ENCODE data around the gene LIME1. TPM values are rescaled to one million over a fixed set of nuclear protein-coding genes. Genes with fewer than 3 reads are reported as not detected.

Gene LIME1
- total and polyA plus RNA-seq, 9 of the 15 experiments (the other 6 are each of a cell fraction or from before 2014, with no cell fraction given) = 0.11 to 17.1 (median 2.8) TPM; not detected in 2

DNA sequence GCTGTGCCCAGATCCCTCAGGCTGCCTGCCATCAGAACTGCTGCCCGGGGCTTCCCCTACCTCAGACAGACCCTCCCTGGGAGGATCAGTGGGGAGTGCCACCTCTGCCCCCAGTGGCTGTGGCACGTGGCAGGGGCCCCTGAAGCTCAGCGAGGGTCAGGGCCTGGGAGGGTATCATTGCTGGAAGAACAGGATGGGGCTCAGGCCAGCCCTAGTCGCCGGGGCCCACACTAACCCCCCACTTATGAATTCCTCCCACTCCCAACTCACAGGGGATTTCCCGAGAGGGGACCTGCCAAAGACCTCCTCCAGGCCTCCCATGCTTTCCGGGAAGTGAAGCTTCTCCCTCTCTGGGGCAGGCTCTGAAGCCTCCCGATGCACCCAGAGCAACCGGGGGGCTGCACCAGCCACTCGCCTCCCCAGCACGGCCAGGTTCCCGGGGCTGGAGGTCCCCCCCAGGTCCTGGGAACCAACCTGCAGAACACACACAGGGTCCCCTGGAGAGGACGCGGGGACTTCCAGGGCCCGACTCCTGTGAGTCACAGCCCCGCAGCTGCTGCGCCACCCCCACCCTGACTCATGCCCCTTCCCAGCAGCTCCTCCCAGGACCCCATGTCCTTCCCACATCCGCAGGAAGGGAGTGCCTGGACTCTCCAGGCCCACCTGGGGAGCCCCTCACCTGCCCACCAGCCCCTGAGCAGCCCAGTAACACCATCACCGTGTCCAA, 37.6 kb upstream of the LIME1 start (continued):
- TF ChIP-seq ZBTB7A (IDR thresholded peaks at IDR 0.05; ENCODE audit: borderline replicate concordance, control insufficient read depth, low read depth, low read length) = peak; percentile 80; the same call in 1 of the 2 replicates
- TF ChIP-seq, protein P1, sequence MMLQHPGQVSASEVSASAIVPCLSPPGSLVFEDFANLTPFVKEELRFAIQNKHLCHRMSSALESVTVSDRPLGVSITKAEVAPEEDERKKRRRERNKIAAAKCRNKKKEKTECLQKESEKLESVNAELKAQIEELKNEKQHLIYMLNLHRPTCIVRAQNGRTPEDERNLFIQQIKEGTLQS (IDR thresholded peaks at IDR 0.05) = peak; percentile 72
- TF ChIP-seq, protein P1 (CRISPR knock-in tag; conservative IDR thresholded peaks at IDR 0.05) = no peak
- TF ChIP-seq, protein P2, sequence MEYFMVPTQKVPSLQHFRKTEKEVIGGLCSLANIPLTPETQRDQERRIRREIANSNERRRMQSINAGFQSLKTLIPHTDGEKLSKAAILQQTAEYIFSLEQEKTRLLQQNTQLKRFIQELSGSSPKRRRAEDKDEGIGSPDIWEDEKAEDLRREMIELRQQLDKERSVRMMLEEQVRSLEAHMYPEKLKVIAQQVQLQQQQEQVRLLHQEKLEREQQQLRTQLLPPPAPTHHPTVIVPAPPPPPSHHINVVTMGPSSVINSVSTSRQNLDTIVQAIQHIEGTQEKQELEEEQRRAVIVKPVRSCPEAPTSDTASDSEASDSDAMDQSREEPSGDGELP (CRISPR knock-in tag; IDR thresholded peaks at IDR 0.05; ENCODE audit: borderline replicate concordance) = peak; percentile 57; the same call in 1 of the 2 replicates
- TF ChIP-seq ZBED1 (IDR thresholded peaks at IDR 0.05) = 0 out of 2 replicates have a peak, but pooled peaks have one; percentile 57
- TF ChIP-seq SMAD3 (CRISPR knock-in tag; conservative IDR thresholded peaks at IDR 0.05) = no peak
- 0 out of 2 replicates have a peak, but pooled peaks have one; percentile 19 for TF ChIP-seq SMARCA4 (IDR thresholded peaks at IDR 0.05)
- TF ChIP-seq MIER1 (IDR thresholded peaks at IDR 0.05; ENCODE audit: low read depth) = no peak
- no peak for TF ChIP-seq PHTF2 (CRISPR knock-in tag; IDR thresholded peaks at IDR 0.05)
- peak; percentile 55; the same call in 1 of the 2 replicates for TF ChIP-seq DPF2 (IDR thresholded peaks at IDR 0.05)
- TF ChIP-seq ZEB2 (IDR thresholded peaks at IDR 0.05) = no peak
- TF ChIP-seq CBFA2T3 (IDR thresholded peaks at IDR 0.05) = peak; percentile 21; the same call in 1 of the 2 replicates
- TF ChIP-seq SMARCA5 (IDR thresholded peaks at IDR 0.05) = no peak
- peak; percentile 90 for TF ChIP-seq FOSL1 (tag; conservative IDR thresholded peaks at IDR 0.05)
- TF ChIP-seq POLR2G (IDR thresholded peaks at IDR 0.05; ENCODE audit: low read depth, low read length) = peak; percentile 70
